Lung (tissue), 12 donors: ENCODE measurements around the gene SMAD6. TPM values are rescaled to one million over a fixed set of nuclear protein-coding genes. Genes with fewer than 3 reads are reported as not detected.

Source experiments
- ATAC-seq: fragments of 200-7000 bp; cut with Tn5 transposase; one replicate; pipeline ENCODE4 v1.9.1; 2020; ENCODE audit warnings: moderate number of reproducible peaks; ENCODE audit not compliant: insufficient read depth, low FRiP score
- DNase-seq, 3 donors: peaks; one replicate each; pipeline ENCODE4 v3.0.0-alpha.2; 2013 to 2017
- H3K27ac ChIP-seq, 2 donors: one replicate each; pipeline ENCODE4 v1.5.1; 2013; ENCODE audit warnings: mild to moderate bottlenecking in 2 of 2, moderate library complexity in 2 of 2, control low read depth in 1 of 2, inconsistent platforms in 1 of 2, low read depth in 1 of 2, low read length in 1 of 2
- H3K27me3 ChIP-seq, 3 donors: one replicate each; pipeline ENCODE4 v1.5.1; 2013; ENCODE audit warnings: low read length in 2 of 3; ENCODE audit not compliant: control insufficient read depth in 3 of 3, insufficient read depth in 3 of 3
- H3K36me3 ChIP-seq, 4 donors: one replicate each; pipeline ENCODE4 v1.5.1; 2013; ENCODE audit warnings: low read length in 4 of 4, mild to moderate bottlenecking in 1 of 4, moderate library complexity in 1 of 4; ENCODE audit not compliant: control insufficient read depth in 4 of 4, insufficient read depth in 4 of 4
- H3K4me1 ChIP-seq, 5 donors: one replicate each; pipeline ENCODE4 v1.5.1; 2013; ENCODE audit warnings: low read length in 5 of 5, mild to moderate bottlenecking in 2 of 5, moderate library complexity in 1 of 5; ENCODE audit not compliant: control insufficient read depth in 5 of 5, insufficient read depth in 5 of 5
- H3K4me3 ChIP-seq: one replicate; pipeline ENCODE4 v1.5.1; 2013; ENCODE audit warnings: mild to moderate bottlenecking, control low read depth, moderate library complexity
- H3K9ac ChIP-seq, 2 donors: one replicate each; pipeline ENCODE4 v1.5.1; 2013; ENCODE audit warnings: low read length in 2 of 2, control low read depth in 1 of 2; ENCODE audit not compliant: insufficient read depth in 1 of 2
- H3K9me3 ChIP-seq, 4 donors: one replicate each; pipeline ENCODE4 v1.5.1; 2013; ENCODE audit warnings: low read length in 3 of 4, mild to moderate bottlenecking in 1 of 4, moderate library complexity in 1 of 4; ENCODE audit not compliant: control insufficient read depth in 4 of 4, insufficient read depth in 3 of 4
- CTCF ChIP-seq: IDR thresholded peaks from 2 replicates; pipeline ENCODE4 v1.5.1; 2012; ENCODE audit warnings: mild to moderate bottlenecking; ENCODE audit errors: control extremely low read depth, extremely low read depth
- WGBS, 2 donors: extraction: QIAGEN DNeasy Blood & Tissue Kit; methylation state at CpG; one replicate each; pipeline ENCODE4 v1.1.7; 2013; 5-methylcytosine and 5-hydroxymethylcytosine counted together
- polyA plus RNA-seq, 2 donors: library from polyadenylated mRNA; stranded (reverse); fragments of 200-250 nt; gene quantifications; one replicate each; pipeline ENCODE4 v1.2.1, GENCODE V29; 2013
- total RNA-seq, 2 donors: library from RNA; depleted of rRNA in 1 of 2; stranded (reverse); fragments of >200 nt in 1 of 2; gene quantifications; one replicate each; pipeline ENCODE4 v1.2.1, GENCODE V29; 2014 to 2021
- donor health status: control.
- donor health status: control.
- donor health status: Bipolar disorder and iron deficiency.
- donor health status: healthy.
- donor health status: DM: yes; HTN: yes; CAD: no.

SMAD6 gene
- total and polyA plus RNA-seq, 4 donors: 24.2 to 67.9 (median 59.1) TPM

DNA sequence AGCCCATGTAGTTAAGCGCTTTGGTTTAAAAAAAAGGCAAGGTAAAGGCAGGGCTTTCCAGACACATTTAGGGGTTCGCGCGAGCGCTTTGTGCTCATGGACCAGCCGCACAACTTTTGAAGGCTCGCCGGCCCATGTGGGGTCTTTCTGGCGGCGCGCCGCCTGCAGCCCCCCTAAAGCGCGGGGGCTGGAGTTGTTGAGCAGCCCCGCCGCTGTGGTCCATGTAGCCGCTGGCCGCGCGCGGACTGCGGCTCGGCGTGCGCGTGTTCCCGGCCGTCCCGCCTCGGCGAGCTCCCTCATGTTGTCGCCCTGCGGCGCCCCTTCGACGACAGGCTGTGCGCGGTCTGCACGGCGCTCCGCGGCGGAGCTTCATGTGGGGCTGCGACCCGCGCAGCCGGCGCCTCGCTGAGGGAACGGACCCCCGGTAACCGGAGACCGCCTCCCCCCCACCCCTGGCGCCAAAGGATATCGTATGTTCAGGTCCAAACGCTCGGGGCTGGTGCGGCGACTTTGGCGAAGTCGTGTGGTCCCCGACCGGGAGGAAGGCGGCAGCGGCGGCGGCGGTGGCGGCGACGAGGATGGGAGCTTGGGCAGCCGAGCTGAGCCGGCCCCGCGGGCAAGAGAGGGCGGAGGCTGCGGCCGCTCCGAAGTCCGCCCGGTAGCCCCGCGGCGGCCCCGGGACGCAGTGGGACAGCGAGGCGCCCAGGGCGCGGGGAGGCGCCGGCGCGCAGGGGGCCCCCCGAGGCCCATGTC, 927 bp downstream of the SMAD6 start:
- DNase-seq: no peak
- Histone ChIP-seq H3K9ac (peak overlapping the region in 1 of 2 donors; percentile 14), H3K36me3 (peaks cover 0 to 13% (median 6%) of the 10 kb centered on the region in 4 donors), H3K27me3 (no peaks in the 10 kb centered on the region), H3K4me1 (peaks cover 0 to 57% (median 18%) of the 10 kb centered on the region in 5 donors), H3K9me3 (no peaks in the 10 kb centered on the region), H3K27ac (peak overlapping the region; percentile 88 to 91), H3K4me3 (peak overlapping the region; percentile 81)
- TF ChIP-seq CTCF: no peak
- ATAC-seq: no peak
- 0 to 1% methylated on average over 92 to 95 of the region's 95 CpGs for WGBS, 2 donors

DNA sequence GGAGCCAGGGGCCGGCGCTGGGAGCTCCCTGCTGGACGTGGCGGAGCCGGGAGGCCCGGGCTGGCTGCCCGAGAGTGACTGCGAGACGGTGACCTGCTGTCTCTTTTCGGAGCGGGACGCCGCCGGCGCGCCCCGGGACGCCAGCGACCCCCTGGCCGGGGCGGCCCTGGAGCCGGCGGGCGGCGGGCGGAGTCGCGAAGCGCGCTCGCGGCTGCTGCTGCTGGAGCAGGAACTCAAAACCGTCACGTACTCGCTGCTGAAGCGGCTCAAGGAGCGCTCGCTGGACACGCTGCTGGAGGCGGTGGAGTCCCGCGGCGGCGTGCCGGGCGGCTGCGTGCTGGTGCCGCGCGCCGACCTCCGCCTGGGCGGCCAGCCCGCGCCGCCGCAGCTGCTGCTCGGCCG, 1.5 kb downstream of the SMAD6 start:
- Histone ChIP-seq H3K4me3 (peak overlapping the region; percentile 81), H3K36me3 (peaks cover 0 to 14% (median 8%) of the 10 kb centered on the region in 4 donors), H3K9ac (no peak overlapping the region), H3K9me3 (no peaks in the 10 kb centered on the region), H3K27me3 (no peaks in the 10 kb centered on the region), H3K27ac (peak overlapping the region; percentile 88 to 91), H3K4me1 (peaks cover 0 to 55% (median 19%) of the 10 kb centered on the region in 5 donors)
- WGBS, 2 donors: 0 to 1% methylated on average over 34 to 59 of the region's 59 CpGs
- ATAC-seq: no peak
- DNase-seq: no peak
- TF ChIP-seq CTCF: no peak

DNA sequence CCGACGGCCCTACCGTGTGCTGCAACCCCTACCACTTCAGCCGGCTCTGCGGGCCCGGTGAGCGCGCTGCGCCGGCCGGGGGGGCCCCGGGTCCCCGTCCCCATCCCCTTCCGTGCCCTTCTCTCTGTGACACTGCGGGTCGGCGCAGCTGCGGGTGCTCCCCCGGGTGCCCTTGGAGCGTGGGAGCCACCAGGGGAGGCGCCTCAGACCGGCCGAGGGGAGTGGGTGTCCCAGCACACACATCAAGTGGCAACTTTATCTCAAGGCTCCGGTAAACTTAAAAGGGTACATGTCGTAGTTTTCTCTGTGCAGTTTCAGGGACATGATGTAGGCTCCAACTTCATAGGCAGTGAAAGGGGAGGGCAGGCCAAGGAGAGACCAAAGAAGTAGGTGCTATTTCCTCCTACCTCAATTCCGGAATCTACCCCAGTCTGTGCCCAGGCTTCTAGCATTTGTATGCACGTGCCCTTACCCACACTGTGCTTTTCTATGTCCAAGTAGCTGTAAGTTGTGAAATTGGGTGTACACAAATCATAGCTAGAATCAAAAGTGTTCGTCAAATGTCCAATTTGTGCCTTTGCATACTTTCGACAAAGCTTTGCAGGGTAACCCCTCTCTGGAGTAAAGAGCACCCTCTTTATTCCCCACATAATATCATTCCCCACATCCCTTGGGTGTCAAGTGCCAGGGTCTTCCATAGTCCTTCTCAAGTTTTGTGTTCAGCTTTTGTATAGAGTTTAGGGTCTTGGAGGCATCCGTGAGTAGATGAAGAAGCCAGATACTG, 2.2 kb downstream of the SMAD6 start:
- ATAC-seq: no peak
- no peak for TF ChIP-seq CTCF
- Histone ChIP-seq H3K27ac (peak overlapping the region; percentile 88 to 91), H3K9ac (peak overlapping the region in 1 of 2 donors; percentile 75), H3K9me3 (no peaks in the 10 kb centered on the region), H3K36me3 (peaks cover 0 to 21% (median 10%) of the 10 kb centered on the region in 4 donors), H3K4me1 (peaks cover 0 to 52% (median 20%) of the 10 kb centered on the region in 5 donors), H3K27me3 (no peaks in the 10 kb centered on the region), H3K4me3 (peak overlapping the region; percentile 81)
- 6 to 19% methylated on average over 30 of the region's 30 CpGs for WGBS, 2 donors
- no peak for DNase-seq
